ENCODE data around the gene PPP6R3.
"Not testable (repeated sequence)": the region's sequence is repeated elsewhere in the genome, so short reads cannot be mapped to it uniquely, and the experiment has no call there.

Gene PPP6R3

GRCh38 chr11:68617925-68618809 lies 157.6 kb downstream of the PPP6R3 start:
- no peak for DNase-seq

- DNase-seq, result no peak
These were observed 161.3 kb downstream of the PPP6R3 start for GRCh38 chr11:68621826-68622225.

GRCh38 chr11:68623706-68624105 lies 163.2 kb downstream of the PPP6R3 start:
- DNase-seq, result not testable (repeated sequence)

DNA sequence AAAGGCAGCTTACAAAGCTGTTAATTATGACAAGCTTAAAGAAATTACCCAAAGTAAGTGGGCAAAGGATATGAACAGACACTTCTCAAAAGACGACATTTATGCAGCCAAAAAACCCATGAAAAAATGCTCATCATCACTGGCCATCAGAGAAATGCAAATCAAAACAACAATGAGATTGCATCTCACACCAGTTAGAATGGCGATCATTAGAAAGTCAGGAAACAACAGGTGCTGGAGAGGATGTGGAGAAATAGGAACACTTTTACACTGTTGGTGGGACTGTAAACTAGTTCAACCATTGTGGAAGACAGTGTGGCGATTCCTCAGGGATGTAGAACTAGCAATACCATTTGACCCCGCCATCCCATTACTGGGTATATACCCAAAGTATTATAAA lies 164.5 kb downstream of the PPP6R3 start:
- DNase-seq, result not testable (repeated sequence)

DNA sequence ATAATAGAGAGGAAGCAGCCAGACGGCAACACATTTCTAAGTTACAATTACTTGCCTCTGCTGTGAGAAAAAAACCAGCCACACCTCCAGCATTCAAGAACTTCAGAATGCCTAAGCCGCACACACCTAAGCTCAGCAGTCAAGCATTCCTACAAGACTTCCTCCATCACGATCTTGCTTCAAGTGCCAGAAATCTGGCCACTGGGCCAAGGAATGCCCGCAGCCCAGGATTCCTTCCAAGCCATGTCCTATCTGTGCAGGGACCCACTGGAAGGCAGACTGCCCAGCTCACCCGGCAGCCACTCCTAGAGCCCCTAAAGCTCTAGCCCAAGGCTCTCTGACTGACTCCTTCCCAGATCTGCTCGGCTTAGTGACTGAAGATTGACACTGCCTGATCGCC lies 165.7 kb downstream of the PPP6R3 start:
- not testable (repeated sequence) for DNase-seq

GRCh38 chr11:68628837-68629236 lies 168.3 kb downstream of the PPP6R3 start:
- not testable (repeated sequence) for DNase-seq

DNA sequence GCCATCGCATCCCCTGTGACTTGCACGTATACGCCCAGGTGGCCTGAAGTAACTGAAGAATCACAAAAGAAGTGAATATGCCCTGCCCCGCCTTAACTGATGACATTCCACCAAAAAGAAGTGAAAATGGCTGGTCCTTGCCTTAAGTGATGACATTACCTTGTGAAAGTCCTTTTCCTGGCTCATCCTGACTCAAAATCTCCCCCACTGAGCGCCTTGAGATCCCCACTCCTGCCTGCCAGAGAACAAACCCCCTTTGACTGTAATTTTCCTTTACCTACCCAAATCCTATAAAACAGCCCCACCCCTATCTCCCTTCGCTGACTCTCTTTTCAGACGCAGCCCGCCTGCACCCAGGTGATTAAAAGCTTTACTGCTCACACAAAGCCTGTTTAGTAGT lies 171.8 kb downstream of the PPP6R3 start:
- DNase-seq, result not testable (repeated sequence)

DNA sequence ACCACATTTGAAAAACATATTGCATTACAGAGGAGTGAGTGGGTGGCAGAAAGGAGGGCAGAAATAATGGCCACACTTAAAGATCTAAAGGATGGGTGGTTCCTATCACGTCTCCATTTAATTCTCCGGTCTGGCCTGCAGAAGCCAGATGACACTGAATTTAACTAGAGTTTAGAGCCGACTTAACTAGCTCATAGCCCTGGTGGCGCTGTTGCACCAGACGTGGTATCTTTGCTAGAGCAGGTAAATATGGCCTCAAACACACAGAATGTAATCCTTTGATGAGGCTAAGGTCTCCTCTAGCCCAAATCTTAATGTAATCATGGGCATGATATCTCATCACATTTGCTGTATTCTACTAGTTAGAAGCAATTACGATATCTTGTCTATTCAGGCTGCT lies 172.2 kb downstream of the PPP6R3 start:
- peak; percentile 30 to 80 (median 50) for DNase-seq

- not testable (repeated sequence) for DNase-seq
These were observed 174.1 kb downstream of the PPP6R3 start for GRCh38 chr11:68634606-68635005.

GRCh38 chr11:68635172-68635571 lies 174.6 kb downstream of the PPP6R3 start:
- not testable (repeated sequence) for DNase-seq

DNA sequence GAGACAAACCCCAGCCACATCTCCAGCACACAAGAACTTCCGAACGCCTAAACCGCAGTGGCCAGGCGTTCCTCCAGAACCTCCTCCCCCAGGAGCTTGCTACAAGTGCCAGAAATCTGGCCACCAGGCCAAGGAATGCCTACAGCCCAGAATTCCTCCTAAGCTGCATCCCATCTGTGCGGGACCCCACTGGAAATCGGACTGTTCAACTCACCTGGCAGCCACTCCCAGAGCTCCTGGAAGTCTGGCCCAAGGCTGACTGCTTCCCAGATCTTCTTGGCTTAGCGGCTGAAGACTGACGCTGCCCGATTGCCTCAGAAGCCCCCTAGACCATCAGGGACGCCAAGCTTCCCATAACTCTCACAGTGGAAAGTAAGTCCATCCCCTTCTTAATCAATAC lies 175.3 kb downstream of the PPP6R3 start:
- not testable (repeated sequence) for DNase-seq

DNA sequence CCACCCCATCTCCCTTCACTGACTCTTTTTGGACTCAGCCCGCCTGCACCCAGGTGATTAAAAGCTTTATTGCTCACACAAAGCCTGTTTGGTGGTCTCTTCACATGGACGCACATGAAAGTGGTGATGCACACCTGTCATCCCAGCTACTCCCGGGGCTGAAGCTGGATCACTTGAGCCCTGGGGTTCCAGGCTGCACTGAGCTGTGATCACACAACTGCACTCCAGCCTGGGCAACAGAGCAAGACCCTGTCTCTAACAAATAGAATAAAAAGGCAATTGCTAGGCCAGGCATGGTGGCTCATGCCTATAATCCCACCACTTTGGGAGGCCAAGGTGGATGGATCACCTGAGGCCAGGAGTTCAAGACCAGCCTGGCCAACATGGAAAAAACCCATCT lies 178.8 kb downstream of the PPP6R3 start:
- DNase-seq, result not testable (repeated sequence)

DNA sequence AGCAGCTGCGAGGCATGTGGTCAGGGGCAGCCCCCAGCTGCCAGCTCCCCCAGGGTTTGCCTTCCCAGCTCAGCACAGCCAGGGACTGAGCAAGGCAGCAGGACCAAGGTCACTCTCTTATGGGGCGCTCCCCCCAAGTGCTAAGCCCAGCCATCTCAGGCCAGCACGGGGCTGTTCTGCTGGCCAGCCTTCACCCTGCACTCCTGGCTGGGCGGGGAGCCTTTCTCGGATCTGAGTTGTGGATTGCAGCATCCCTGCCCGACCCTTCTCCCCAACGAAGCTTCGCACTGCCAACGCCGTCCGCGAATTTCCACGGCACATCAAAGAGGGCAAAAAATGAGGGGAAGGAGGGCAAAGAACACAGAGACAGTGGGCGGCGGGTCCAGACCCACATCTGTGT lies 181.3 kb downstream of the PPP6R3 start:
- DNase-seq, result no peak

GRCh38 chr11:68643585-68643984 lies 183.0 kb downstream of the PPP6R3 start:
- peak in 2 of 3 experiments; percentile 19 to 56 for DNase-seq

DNA sequence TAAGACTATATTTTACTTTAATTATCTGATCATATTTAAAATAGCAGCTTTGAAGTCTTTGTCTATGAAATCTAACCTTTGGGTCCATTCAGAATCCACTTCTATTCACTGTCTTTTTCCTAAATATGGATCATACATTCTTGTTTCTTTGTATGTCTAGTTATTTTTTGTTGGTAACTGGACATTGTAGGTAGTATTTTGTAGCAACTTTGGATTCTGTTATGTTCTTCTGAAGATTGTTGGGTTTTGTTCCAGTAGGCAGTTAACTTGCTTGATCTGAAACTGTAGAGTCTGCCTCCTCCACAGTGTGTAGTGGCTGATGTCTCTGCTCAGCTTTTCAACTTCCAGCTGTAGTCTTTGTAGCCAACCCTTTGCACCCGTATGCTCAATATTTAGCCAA lies 186.3 kb downstream of the PPP6R3 start:
- DNase-seq, result no peak

DNA sequence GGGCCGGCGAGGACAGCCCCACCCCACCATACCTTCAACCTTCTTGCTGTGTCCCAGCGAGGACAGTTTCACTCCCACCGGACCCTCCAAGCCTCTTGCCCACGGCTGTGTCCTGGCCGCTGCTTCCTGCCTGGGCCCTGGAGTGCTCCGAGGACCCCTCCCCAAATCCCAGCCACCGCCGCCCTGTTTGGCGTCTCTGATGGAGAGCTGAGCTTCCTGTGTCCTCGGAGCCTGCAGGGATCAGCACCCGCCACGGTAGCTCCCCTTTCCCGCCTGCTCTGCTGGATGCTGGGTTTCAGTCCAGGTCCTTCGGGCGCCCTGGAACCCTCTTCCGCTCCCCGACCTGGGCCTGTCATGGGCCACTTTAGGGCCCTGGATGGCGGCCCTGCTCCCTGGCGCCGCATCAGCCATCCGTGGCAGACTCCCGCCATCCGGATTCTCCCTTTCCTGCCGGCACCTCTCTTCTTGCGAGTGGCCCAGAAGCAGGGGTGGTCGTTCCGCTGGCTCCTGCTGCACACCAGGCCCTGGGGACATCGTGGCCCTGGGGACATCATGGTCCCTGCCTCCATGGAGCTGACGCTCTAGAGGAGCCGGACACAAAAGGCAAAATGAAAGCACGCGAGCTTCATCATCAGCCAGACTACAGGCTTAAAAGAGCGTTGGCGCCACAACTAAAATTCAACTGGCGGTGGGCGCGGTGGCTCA lies 189.5 kb downstream of the PPP6R3 start:
- DNase-seq, result no peak

DNA sequence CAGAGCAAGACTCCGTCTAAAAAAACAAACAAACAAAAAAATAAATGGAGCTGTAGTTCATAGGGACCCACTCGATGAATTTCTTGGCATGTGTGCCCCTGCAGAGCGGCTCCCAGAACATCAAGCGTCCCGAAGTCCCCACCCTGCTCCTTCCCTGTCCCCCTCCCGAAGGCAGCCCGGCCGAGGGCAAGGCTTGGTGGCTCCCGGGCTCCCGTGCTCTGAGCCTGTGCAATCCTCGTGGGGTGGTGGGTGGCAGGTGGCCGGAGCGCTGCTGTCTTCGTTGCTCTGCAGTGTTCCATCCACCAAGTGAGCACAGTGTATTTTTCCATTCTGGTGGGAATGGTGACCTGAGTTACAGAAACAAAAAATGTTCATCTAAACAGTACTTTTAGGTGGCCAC lies 190.2 kb downstream of the PPP6R3 start:
- no peak for DNase-seq

- DNase-seq, result no peak
These were observed 190.8 kb downstream of the PPP6R3 start for GRCh38 chr11:68651208-68651984.

DNA sequence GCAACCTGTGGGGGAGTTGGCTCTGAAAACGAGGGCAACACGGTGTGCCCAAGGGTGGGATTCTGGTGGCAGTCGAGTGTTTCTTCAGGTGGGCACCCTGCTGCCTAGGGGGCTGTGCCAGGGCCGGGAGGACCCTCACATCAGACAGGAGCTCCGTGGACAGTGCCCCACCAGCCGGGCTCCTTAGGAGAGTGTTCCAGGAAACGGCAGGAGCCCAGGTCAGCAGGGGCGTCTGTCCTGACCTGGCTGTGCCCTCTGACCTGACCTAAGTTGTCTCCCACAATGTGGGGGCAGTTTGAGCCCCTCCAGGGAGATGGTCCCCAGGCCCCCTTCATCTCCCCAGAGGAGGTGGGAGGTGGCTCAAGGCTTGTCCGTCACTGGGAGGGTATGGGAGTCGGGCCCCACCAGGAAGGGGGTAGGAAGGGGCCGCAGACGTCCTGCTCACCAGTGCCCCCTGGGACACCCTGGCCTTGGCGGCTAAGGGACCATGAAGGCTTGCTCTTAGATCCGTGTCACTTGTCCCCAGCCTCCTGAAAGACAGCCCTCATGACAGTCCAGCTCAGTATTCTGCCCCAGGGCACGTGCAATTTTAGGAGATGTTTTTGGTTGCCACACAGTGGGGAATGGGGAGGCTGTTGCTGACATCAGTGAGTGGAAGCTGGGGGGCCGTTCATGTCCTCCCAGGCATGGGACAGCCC lies 191.6 kb downstream of the PPP6R3 start:
- DNase-seq, result no peak

GRCh38 chr11:68652683-68653156 lies 192.2 kb downstream of the PPP6R3 start:
- DNase-seq, result no peak

GRCh38 chr11:68653486-68654430 lies 193.2 kb downstream of the PPP6R3 start:
- DNase-seq, result no peak

Data from NCI-H1417 (cell line).